H1 (cell line): ENCODE data around the gene OR51M1. TPM values are rescaled to one million over a fixed set of nuclear protein-coding genes. Genes with fewer than 3 reads are reported as not detected.

ENCODE experiments used
- CTCF ChIA-PET: fragments of 300-600 bp; sonication (Branson Sonifier 250); formaldehyde crosslinking; loops from one replicate; lab custom pipeline; 2021; ENCODE audit not compliant: partially characterized antibody; lab: Charles Lee
- POLR2A ChIA-PET: fragments of 300-600 bp; sonication (Branson Sonifier 250); formaldehyde crosslinking; loops from one replicate; lab custom pipeline; 2021; ENCODE audit warnings: inconsistent platforms; ENCODE audit not compliant: partially characterized antibody; lab: Charles Lee
- DNase-seq, 2 experiments: peaks; one replicate each; pipeline versions ENCODE4 v3.0.0 to v3.0.0-alpha.2; 2010 to 2022; ENCODE audit warnings: low spot score in 2 of 2, low read depth in 1 of 2, mixed read lengths in 1 of 2
- FAIRE-seq: peaks from 2 replicates; lab custom pipeline; 2011; peaks lifted over from hg19 to GRCh38; lab: Jason Lieb, UNC
- H2AFZ ChIP-seq: 2 replicates; pipeline ENCODE4 v1.8.1; 2012; ENCODE audit warnings: low read length, inconsistent platforms
- H2AK5ac ChIP-seq: 2 replicates; pipeline ENCODE4 v1.6.1; 2013; ENCODE audit warnings: low read depth, low read length
- H2BK120ac ChIP-seq: replicated peaks from 2 replicates; pipeline ENCODE3; 2013; ENCODE audit warnings: low read depth, low read length, inconsistent platforms
- H2BK12ac ChIP-seq: 2 replicates; pipeline ENCODE4 v1.6.1; 2013; ENCODE audit warnings: low read depth, low read length
- H2BK15ac ChIP-seq: 2 replicates; pipeline ENCODE4 v1.6.1; 2013; ENCODE audit warnings: low read length
- H2BK20ac ChIP-seq: 2 replicates; pipeline ENCODE4 v1.6.1; 2013; ENCODE audit warnings: low read length
- H2BK5ac ChIP-seq: 2 replicates; pipeline ENCODE4 v1.6.1; 2013; ENCODE audit warnings: low read depth, low read length
- H3K14ac ChIP-seq: 2 replicates; pipeline ENCODE4 v1.6.1; 2013; ENCODE audit warnings: inconsistent platforms; ENCODE audit not compliant: insufficient read length
- H3K18ac ChIP-seq: 2 replicates; pipeline ENCODE4 v1.6.1; 2013; ENCODE audit warnings: low read length; ENCODE audit errors: extremely low read depth
- H3K23ac ChIP-seq: 2 replicates; pipeline ENCODE4 v1.6.1; 2013; ENCODE audit warnings: inconsistent platforms; ENCODE audit not compliant: insufficient read length
- H3K23me2 ChIP-seq: 2 replicates; pipeline ENCODE4 v1.6.1; 2013; ENCODE audit warnings: low read depth, low read length
- H3K27ac ChIP-seq: 2 replicates; pipeline ENCODE4 v1.6.1; 2011; ENCODE audit warnings: low read depth, low read length, inconsistent platforms
- H3K27me3 ChIP-seq, 4 experiments: replicated peaks in 1 of 4; 1 replicate in 1 of 4; 2 replicates in 3 of 4; pipeline versions ENCODE4 v1.6.1 to v1.8.1; 2011 to 2013; ENCODE audit warnings: low read length in 3 of 4, mild to moderate bottlenecking in 3 of 4, inconsistent platforms in 2 of 4, mixed read lengths in 2 of 4, moderate library complexity in 1 of 4; ENCODE audit not compliant: control insufficient read depth in 3 of 4, insufficient read depth in 3 of 4; ENCODE audit errors: extremely low read depth in 1 of 4
- H3K36me3 ChIP-seq, 4 experiments: 2 replicates each; pipeline versions ENCODE4 v1.6.1 to v1.8.1; 2011 to 2013; ENCODE audit warnings: mild to moderate bottlenecking in 4 of 4, low read length in 3 of 4, moderate library complexity in 2 of 4, control low read depth in 1 of 4, inconsistent platforms in 1 of 4; ENCODE audit not compliant: insufficient read depth in 4 of 4, control insufficient read depth in 2 of 4
- H3K4ac ChIP-seq: replicated peaks from 2 replicates; pipeline ENCODE3; 2013; ENCODE audit warnings: low read length, low read depth, mixed read lengths, inconsistent platforms; ENCODE audit not compliant: insufficient read length
- H3K4me1 ChIP-seq, 4 experiments: replicated peaks in 1 of 4; 1 replicate in 1 of 4; 2 replicates in 3 of 4; pipeline versions ENCODE4 v1.6.1 to v1.8.1; 2011 to 2013; ENCODE audit warnings: low read length in 3 of 4, inconsistent platforms in 2 of 4, mixed read lengths in 1 of 4; ENCODE audit not compliant: insufficient read depth in 4 of 4, control insufficient read depth in 3 of 4
- H3K4me2 ChIP-seq, 2 experiments: 2 replicates each; pipeline versions ENCODE4 v1.6.1 to v1.8.1; 2011 to 2013; ENCODE audit warnings: low read depth in 2 of 2, low read length in 2 of 2, control low read depth in 1 of 2, inconsistent platforms in 1 of 2, mild to moderate bottlenecking in 1 of 2; ENCODE audit not compliant: insufficient read depth in 1 of 2
- H3K4me3 ChIP-seq, 4 experiments: fragments of 200-600, 300-600 bp in 1 of 4; sonication (generic), shearing (Covaris generic), sonication (Bioruptor Twin) in 1 of 4; 2 replicates each; pipeline versions ENCODE4 v1.5.1 to v1.8.1; 2011 to 2016; ENCODE audit warnings: low read length in 4 of 4, low read depth in 3 of 4, control low read depth in 2 of 4, inconsistent platforms in 2 of 4, mild to moderate bottlenecking in 2 of 4, mixed read lengths in 1 of 4, moderate library complexity in 1 of 4; ENCODE audit not compliant: insufficient read depth in 2 of 4; ENCODE audit errors: extremely low read depth in 1 of 4
- H3K56ac ChIP-seq: replicated peaks from 2 replicates; pipeline ENCODE3; 2013; ENCODE audit warnings: low read depth, mild to moderate bottlenecking, mixed read lengths, low read length, inconsistent platforms; ENCODE audit not compliant: insufficient read length
- H3K79me1 ChIP-seq: 2 replicates; pipeline ENCODE4 v1.6.1; 2013; ENCODE audit warnings: low read depth, low read length, control low read depth
- H3K79me2 ChIP-seq, 2 experiments: 2 replicates each; pipeline versions ENCODE4 v1.6.1 to v1.8.1; 2012 to 2013; ENCODE audit warnings: low read length in 2 of 2, mild to moderate bottlenecking in 2 of 2, inconsistent platforms in 1 of 2; ENCODE audit not compliant: insufficient read depth in 2 of 2, control insufficient read depth in 1 of 2
- H3K9ac ChIP-seq, 4 experiments: replicated peaks in 1 of 4; 1 replicate in 1 of 4; 2 replicates in 3 of 4; pipeline versions ENCODE4 v1.6.1 to v1.8.1; 2011 to 2013; ENCODE audit warnings: low read depth in 3 of 4, low read length in 3 of 4, control low read depth in 2 of 4, mild to moderate bottlenecking in 2 of 4, moderate library complexity in 2 of 4, inconsistent platforms in 1 of 4; ENCODE audit errors: extremely low read depth in 1 of 4
- H3K9me3 ChIP-seq, 2 experiments: 2 replicates each; pipeline versions ENCODE4 v1.6.1 to v1.8.1; 2012 to 2013; ENCODE audit warnings: mild to moderate bottlenecking in 2 of 2, moderate library complexity in 2 of 2, control low read depth in 1 of 2, inconsistent platforms in 1 of 2, low read depth in 1 of 2, low read length in 1 of 2, mixed read lengths in 1 of 2; ENCODE audit not compliant: insufficient read depth in 2 of 2
- H4K20me1 ChIP-seq, 2 experiments: replicated peaks in 1 of 2; 2 replicates each; pipeline versions ENCODE3 to v1.8.1; 2011 to 2013; ENCODE audit warnings: inconsistent platforms in 2 of 2, low read length in 2 of 2, mild to moderate bottlenecking in 1 of 2; ENCODE audit not compliant: insufficient read depth in 2 of 2, control insufficient read depth in 1 of 2
- H4K5ac ChIP-seq: 2 replicates; pipeline ENCODE4 v1.6.1; 2013; ENCODE audit warnings: low read length, low read depth, mixed read lengths, inconsistent platforms; ENCODE audit not compliant: insufficient read length
- H4K8ac ChIP-seq: 2 replicates; pipeline ENCODE4 v1.8.0; 2013; ENCODE audit warnings: mild to moderate bottlenecking, moderate library complexity, low read length, inconsistent platforms; ENCODE audit not compliant: insufficient read depth; ENCODE audit errors: extremely low read depth
- H4K91ac ChIP-seq: replicated peaks from 2 replicates; pipeline ENCODE3; 2013; ENCODE audit warnings: low read length, mixed read lengths, inconsistent platforms; ENCODE audit not compliant: insufficient read length
- ASH2L ChIP-seq: fragments of 200-600, 300-600 bp; sonication (generic); IDR thresholded peaks from one replicate; pipeline ENCODE4 v1.7.1; 2017; ENCODE audit warnings: low read length
- BRCA1 ChIP-seq: IDR thresholded peaks from 2 replicates; pipeline ENCODE4 v1.6.1; 2012; ENCODE audit warnings: low read depth, low read length, improper control_type of control experiment
- JUND ChIP-seq: IDR thresholded peaks from 2 replicates; pipeline ENCODE4 v1.6.1; 2011; ENCODE audit warnings: mild to moderate bottlenecking, improper control_type of control experiment, low read length
- KDM5A ChIP-seq: fragments of 200-600 bp; IDR thresholded peaks from 2 replicates; pipeline ENCODE4 v1.7.1; 2012; ENCODE audit warnings: mild to moderate bottlenecking, low read length, inconsistent platforms, mixed read lengths
- PHF8 ChIP-seq: fragments of 200-600 bp; sonication (generic); conservative IDR thresholded peaks from 2 replicates; pipeline ENCODE4 v1.7.1; 2012; ENCODE audit warnings: low read depth, mild to moderate bottlenecking, inconsistent platforms, low read length, moderate library complexity
- SP1 ChIP-seq: IDR thresholded peaks from 2 replicates; pipeline ENCODE4 v1.6.1; 2011; ENCODE audit warnings: low read depth, low read length
- YY1 ChIP-seq: IDR thresholded peaks from 2 replicates; pipeline ENCODE4 v1.6.1; 2011; ENCODE audit warnings: low read depth, mild to moderate bottlenecking, low read length
- WGBS, 2 experiments: shearing (Covaris generic) in 1 of 2; methylation state at CpG; one replicate each; pipeline versions ENCODE4 v1.1.6 to v1.1.7; 2013 to 2015; ENCODE audit warnings: low lambda C conversion rate in 2 of 2, mixed read lengths in 2 of 2, inconsistent platforms in 1 of 2, low coverage in 1 of 2, missing lambda C conversion rate in 1 of 2; ENCODE audit not compliant: insufficient replicate concordance in 2 of 2, insufficient coverage in 1 of 2, insufficient read length in 1 of 2; ENCODE audit errors: extremely low coverage in 1 of 2, missing lambda C conversion rate in 1 of 2; 5-methylcytosine and 5-hydroxymethylcytosine counted together
- polyA plus RNA-seq, 7 experiments: library from polyadenylated mRNA; depleted of rRNA in 3 of 7; stranded (reverse) in 5 of 7; unstranded in 2 of 7; fragments of >200 nt in 5 of 7; fragments of 200-250 nt in 2 of 7; gene quantifications; 1 replicate in 5 of 7; 2 replicates in 1 of 7; 4 replicates in 1 of 7; pipeline versions ENCODE4 v1.2.1 to v1.2.3, GENCODE V29; 2011 to 2013; ENCODE audit warnings: missing spikeins in 2 of 7, mixed read lengths in 2 of 7
- total RNA-seq: library from RNA; stranded (reverse); fragmentation: NEBNext Ultra II Directional; extraction: Animal tissue kit (Norgen Biotek cat#: 25700); gene quantifications from 2 replicates; pipeline ENCODE4 v1.2.1, GENCODE V29; 2021

OR51M1 gene
- total and polyA plus RNA-seq, 2 of the 8 experiments (the other 6 are each of a cell fraction or from before 2014, with no cell fraction given): 0.08 TPM; not detected in 1

DNA sequence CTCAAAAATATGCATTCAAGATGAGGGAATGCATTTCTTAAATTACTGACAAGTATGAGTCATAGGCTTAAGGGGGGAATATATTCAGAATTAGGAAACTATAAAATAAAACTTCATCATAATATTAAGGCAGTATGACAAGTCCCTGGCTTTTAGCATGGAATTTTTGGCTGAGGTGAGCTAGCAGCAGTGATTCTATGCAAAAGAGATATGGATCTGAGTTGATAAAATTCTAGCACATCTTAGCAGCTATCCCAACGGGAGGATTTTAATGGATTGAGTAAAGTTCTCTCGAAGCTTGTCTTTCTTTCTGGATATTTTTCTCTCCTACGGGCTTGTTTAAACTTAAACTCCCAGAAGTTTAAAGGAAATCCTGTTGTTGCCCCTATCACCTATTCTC is 39.5 kb downstream of the OR51M1 start:
- H3K27ac ChIP-seq: no peak overlapping the region
- H3K27me3 ChIP-seq: no peaks in the 10 kb centered on the region
- no peaks in the 10 kb centered on the region for H3K4me1 ChIP-seq
- H2BK12ac ChIP-seq: no peak overlapping the region
- ChIA-PET CTCF (interaction anchor here (1.5 kb wide), 1 partner anchor 10 kb away, joined by 3 read pairs; no protein-coding TSS in a partner anchor), POLR2A (interaction anchor here (0.6 kb wide), 1 partner anchor 49 kb away, joined by 4 read pairs; no protein-coding TSS in a partner anchor)
- H3K9me3 ChIP-seq: no peaks in the 10 kb centered on the region
- H3K23me2 ChIP-seq: no peaks in the 10 kb centered on the region
- no peaks in the 10 kb centered on the region for H4K20me1 ChIP-seq
- DNase-seq (no peak), FAIRE-seq (no peak)
- H3K79me2 ChIP-seq: no peaks in the 10 kb centered on the region
- no peak overlapping the region for H3K18ac ChIP-seq
- H2AK5ac ChIP-seq: no peak overlapping the region
- H2BK20ac ChIP-seq: no peak overlapping the region
- no peak overlapping the region for H3K23ac ChIP-seq
- H3K4me2 ChIP-seq: no peak overlapping the region
- no peaks in the 10 kb centered on the region for H3K36me3 ChIP-seq
- H2AFZ ChIP-seq: no peak overlapping the region
- TF ChIP-seq JUND: no peak
- TF ChIP-seq PHF8: no peak
- TF ChIP-seq SP1: no peak
- no peak for TF ChIP-seq KDM5A
- TF ChIP-seq YY1: no peak
- no peak for TF ChIP-seq BRCA1
- TF ChIP-seq ASH2L: no peak
- no peak overlapping the region for H2BK120ac ChIP-seq
- H3K79me1 ChIP-seq: no peaks in the 10 kb centered on the region
- H3K4ac ChIP-seq: no peak overlapping the region
- no peak overlapping the region for H2BK15ac ChIP-seq
- H3K9ac ChIP-seq: no peak overlapping the region
- no peak overlapping the region for H4K91ac ChIP-seq
- H4K8ac ChIP-seq: no peak overlapping the region
- H4K5ac ChIP-seq: no peak overlapping the region
- H3K14ac ChIP-seq: no peak overlapping the region
- 91% methylated on average over 3 of the region's 3 CpGs; no CpG with 5 or more reads in 1 of the 2 experiments for WGBS, 2 experiments
- H2BK5ac ChIP-seq: no peak overlapping the region
- no peak overlapping the region for H3K56ac ChIP-seq
- no peak overlapping the region for H3K4me3 ChIP-seq
